Cardiac fibroblast (primary cell): ENCODE data around the gene MSTN.
A peak's percentile ranks its signal among the peaks of the same experiment; 100 is the strongest.
"Not testable (repeated sequence)": the region's sequence is repeated elsewhere in the genome, so short reads cannot be mapped to it uniquely, and the experiment has no call there.

Source experiments
- DNase-seq, 2 donors: peaks; one replicate each; pipeline versions ENCODE4 v3.0.0 to v3.0.0-alpha.2; 2010; ENCODE audit warnings: low read depth in 2 of 2
- H3K4me3 ChIP-seq, 2 donors: replicated peaks in 1 of 2; 1 replicate in 1 of 2; 2 replicates in 1 of 2; pipeline ENCODE4 v1.5.1; 2011; ENCODE audit warnings: low read depth in 2 of 2, low read length in 2 of 2, mild to moderate bottlenecking in 2 of 2, moderate library complexity in 1 of 2
- TF ChIP-seq, protein P1 (sequence below): IDR thresholded peaks from one replicate; pipeline ENCODE4 v1.5.1; 2011; ENCODE audit warnings: low read depth, mild to moderate bottlenecking, low read length, inconsistent platforms

Gene MSTN

GRCh38 chr2:190031969-190032618 is 30.4 kb downstream of the MSTN start:
- H3K4me3 ChIP-seq = no peak overlapping the region
- DNase-seq = no peak
- TF ChIP-seq, protein P1, sequence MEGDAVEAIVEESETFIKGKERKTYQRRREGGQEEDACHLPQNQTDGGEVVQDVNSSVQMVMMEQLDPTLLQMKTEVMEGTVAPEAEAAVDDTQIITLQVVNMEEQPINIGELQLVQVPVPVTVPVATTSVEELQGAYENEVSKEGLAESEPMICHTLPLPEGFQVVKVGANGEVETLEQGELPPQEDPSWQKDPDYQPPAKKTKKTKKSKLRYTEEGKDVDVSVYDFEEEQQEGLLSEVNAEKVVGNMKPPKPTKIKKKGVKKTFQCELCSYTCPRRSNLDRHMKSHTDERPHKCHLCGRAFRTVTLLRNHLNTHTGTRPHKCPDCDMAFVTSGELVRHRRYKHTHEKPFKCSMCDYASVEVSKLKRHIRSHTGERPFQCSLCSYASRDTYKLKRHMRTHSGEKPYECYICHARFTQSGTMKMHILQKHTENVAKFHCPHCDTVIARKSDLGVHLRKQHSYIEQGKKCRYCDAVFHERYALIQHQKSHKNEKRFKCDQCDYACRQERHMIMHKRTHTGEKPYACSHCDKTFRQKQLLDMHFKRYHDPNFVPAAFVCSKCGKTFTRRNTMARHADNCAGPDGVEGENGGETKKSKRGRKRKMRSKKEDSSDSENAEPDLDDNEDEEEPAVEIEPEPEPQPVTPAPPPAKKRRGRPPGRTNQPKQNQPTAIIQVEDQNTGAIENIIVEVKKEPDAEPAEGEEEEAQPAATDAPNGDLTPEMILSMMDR = no peak

DNA sequence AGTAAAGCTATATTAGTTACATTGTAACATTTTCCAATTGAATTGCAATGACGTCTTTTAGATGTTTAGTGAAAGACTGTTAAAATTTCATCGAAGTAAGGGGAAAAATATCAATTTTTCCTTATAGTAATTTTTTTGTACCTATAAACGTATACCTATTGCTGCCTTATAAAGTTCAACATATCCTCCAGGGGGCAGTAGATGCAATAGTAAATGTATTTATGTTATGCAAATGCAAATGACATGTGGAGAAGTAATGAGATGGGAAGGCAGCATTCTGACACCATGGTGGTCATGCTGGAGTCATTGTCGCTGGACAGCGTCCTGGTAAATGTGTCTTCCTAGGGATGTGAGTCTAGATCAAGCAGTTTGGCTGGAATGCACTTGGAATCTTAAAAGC is 38.7 kb downstream of the MSTN start:
- DNase-seq = peak; percentile 61 to 68
- H3K4me3 ChIP-seq = no peak overlapping the region
- TF ChIP-seq, protein P1 = peak; percentile 57

GRCh38 chr2:190020720-190021119 is 41.8 kb downstream of the MSTN start:
- no peak overlapping the region for H3K4me3 ChIP-seq
- TF ChIP-seq, protein P1 = no peak
- no peak for DNase-seq

GRCh38 chr2:190017837-190018236 is 44.7 kb downstream of the MSTN start:
- no peak overlapping the region for H3K4me3 ChIP-seq
- DNase-seq = no peak
- TF ChIP-seq, protein P1 = no peak

DNA sequence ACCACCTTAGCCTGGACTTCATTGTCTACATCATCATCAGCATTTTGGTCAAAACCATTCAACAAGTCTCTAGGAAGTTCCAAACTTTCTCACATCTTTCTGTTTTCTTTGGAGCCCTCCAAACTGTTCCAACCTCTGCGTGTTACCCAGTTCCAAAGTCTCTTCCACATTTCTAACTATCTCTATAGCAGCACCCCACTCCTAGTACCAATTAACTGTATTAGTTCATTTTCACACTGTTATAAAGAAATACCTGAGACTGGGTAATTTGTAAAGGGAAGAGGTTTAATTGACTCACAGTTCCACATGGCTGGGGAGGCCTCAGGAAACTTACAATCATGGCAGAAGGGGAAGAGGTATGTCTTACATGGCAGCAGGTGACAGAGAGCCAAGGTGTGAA is 46.6 kb downstream of the MSTN start:
- not testable (repeated sequence) for DNase-seq, H3K4me3 ChIP-seq
